H9 (cell line): ENCODE measurements around the gene SGF29. TPM values are rescaled to one million over a fixed set of nuclear protein-coding genes. Genes with fewer than 3 reads are reported as not detected.

Experiments used
- DNase-seq: peaks from one replicate; pipeline ENCODE4 v3.0.0-alpha.2; 2017
- H2AFZ ChIP-seq: one replicate; pipeline ENCODE4 v1.6.1; 2013; ENCODE audit warnings: mild to moderate bottlenecking, low read length, control low read depth, moderate library complexity
- H2AK5ac ChIP-seq: 2 replicates; pipeline ENCODE4 v1.6.1; 2013; ENCODE audit warnings: low read length, control low read depth, mixed read lengths; ENCODE audit not compliant: insufficient read length
- H2BK120ac ChIP-seq: one replicate; pipeline ENCODE4 v1.6.1; 2013; ENCODE audit warnings: low read depth, mild to moderate bottlenecking, low read length, control low read depth, inconsistent platforms; ENCODE audit not compliant: poor library complexity, severe bottlenecking
- H2BK12ac ChIP-seq: 2 replicates; pipeline ENCODE4 v1.6.1; 2013; ENCODE audit warnings: low read length, control low read depth, mixed read lengths, low read depth; ENCODE audit not compliant: insufficient read length
- H2BK15ac ChIP-seq: 2 replicates; pipeline ENCODE4 v1.6.1; 2013; ENCODE audit warnings: low read depth, low read length, control low read depth
- H2BK20ac ChIP-seq: one replicate; pipeline ENCODE4 v1.6.1; 2013; ENCODE audit warnings: low read depth, mild to moderate bottlenecking, low read length, control low read depth, inconsistent platforms; ENCODE audit not compliant: poor library complexity, severe bottlenecking
- H2BK5ac ChIP-seq: 2 replicates; pipeline ENCODE4 v1.6.1; 2013; ENCODE audit warnings: low read length, control low read depth, mixed read lengths; ENCODE audit not compliant: insufficient read length
- H3K14ac ChIP-seq: 2 replicates; pipeline ENCODE4 v1.6.1; 2013; ENCODE audit warnings: low read length, control low read depth; ENCODE audit not compliant: insufficient read depth
- H3K18ac ChIP-seq: 2 replicates; pipeline ENCODE4 v1.6.1; 2013; ENCODE audit warnings: low read depth, mild to moderate bottlenecking, mixed read lengths, low read length, control low read depth; ENCODE audit not compliant: insufficient read length
- H3K23ac ChIP-seq: 2 replicates; pipeline ENCODE4 v1.6.1; 2013; ENCODE audit warnings: low read length, control low read depth, mixed read lengths, low read depth; ENCODE audit not compliant: insufficient read length
- H3K23me2 ChIP-seq: 2 replicates; pipeline ENCODE4 v1.6.1; 2013; ENCODE audit warnings: low read depth, mild to moderate bottlenecking, mixed read lengths, low read length, control low read depth; ENCODE audit not compliant: insufficient read length, poor library complexity, severe bottlenecking
- H3K27ac ChIP-seq: 2 replicates; pipeline ENCODE4 v1.5.1; 2013; ENCODE audit warnings: low read length, control low read depth, mixed read lengths, low read depth; ENCODE audit not compliant: insufficient read length
- H3K27me3 ChIP-seq: 2 replicates; pipeline ENCODE4 v1.6.1; 2013; ENCODE audit warnings: low read length, control low read depth, inconsistent platforms; ENCODE audit not compliant: insufficient read depth
- H3K4ac ChIP-seq: 2 replicates; pipeline ENCODE4 v1.6.1; 2013; ENCODE audit warnings: low read depth, mild to moderate bottlenecking, control low read depth, inconsistent platforms, low read length, moderate library complexity
- H3K4me1 ChIP-seq: 2 replicates; pipeline ENCODE4 v1.6.1; 2013; ENCODE audit warnings: low read length, control low read depth, inconsistent platforms; ENCODE audit not compliant: insufficient read depth
- H3K4me2 ChIP-seq: 2 replicates; pipeline ENCODE4 v1.6.1; 2013; ENCODE audit warnings: low read length, control low read depth, mixed read lengths; ENCODE audit not compliant: insufficient read length, insufficient read depth
- H3K56ac ChIP-seq: 2 replicates; pipeline ENCODE4 v1.6.1; 2013; ENCODE audit warnings: low read depth, mild to moderate bottlenecking, mixed read lengths, low read length, control low read depth; ENCODE audit not compliant: insufficient read length
- H3K79me1 ChIP-seq: 2 replicates; pipeline ENCODE4 v1.6.1; 2013; ENCODE audit warnings: low read depth, mild to moderate bottlenecking, moderate library complexity, low read length, control low read depth, inconsistent platforms; ENCODE audit not compliant: insufficient read depth, poor library complexity, severe bottlenecking
- H3K79me2 ChIP-seq: 2 replicates; pipeline ENCODE4 v1.6.1; 2013; ENCODE audit warnings: low read length, control low read depth, inconsistent platforms; ENCODE audit not compliant: insufficient read depth
- H3K9ac ChIP-seq: 2 replicates; pipeline ENCODE4 v1.6.1; 2013; ENCODE audit warnings: low read length, control low read depth, mixed read lengths; ENCODE audit not compliant: insufficient read length; ENCODE audit errors: extremely low read depth
- H3K9me3 ChIP-seq: one replicate; pipeline ENCODE4 v1.6.1; 2013; ENCODE audit warnings: low read depth, low read length, inconsistent platforms; ENCODE audit not compliant: control insufficient read depth
- H3T11ph ChIP-seq: one replicate; pipeline ENCODE4 v1.6.1; 2013; ENCODE audit warnings: mild to moderate bottlenecking, low read length, control low read depth, inconsistent platforms
- H4K20me1 ChIP-seq: one replicate; pipeline ENCODE4 v1.6.1; 2013; ENCODE audit not compliant: control insufficient read depth, insufficient read length, insufficient read depth
- H4K5ac ChIP-seq: 2 replicates; pipeline ENCODE4 v1.6.1; 2013; ENCODE audit warnings: low read depth, mild to moderate bottlenecking, mixed read lengths, low read length, control low read depth; ENCODE audit not compliant: insufficient read length
- H4K8ac ChIP-seq: replicated peaks from 2 replicates; pipeline ENCODE4 v1.6.1; 2013; ENCODE audit warnings: low read length, control low read depth, mixed read lengths, low read depth; ENCODE audit not compliant: insufficient read length
- H4K91ac ChIP-seq: 2 replicates; pipeline ENCODE4 v1.6.1; 2013; ENCODE audit warnings: low read depth, mild to moderate bottlenecking, moderate library complexity, mixed read lengths, low read length, control low read depth; ENCODE audit not compliant: insufficient read length
- H3K27ac Mint-ChIP-seq, 3 experiments: 2 replicates in 2 of 3; 3 replicates in 1 of 3; pipeline ENCODE4 v1.8.0; 2020 to 2021; ENCODE audit warnings: mixed read lengths in 3 of 3, mild to moderate bottlenecking in 1 of 3, moderate library complexity in 1 of 3
- H3K27me3 Mint-ChIP-seq: 2 replicates; pipeline ENCODE4 v1.8.0; 2021; ENCODE audit warnings: low read depth, mild to moderate bottlenecking, moderate library complexity, mixed read lengths
- H3K36me3 Mint-ChIP-seq, 3 experiments: 2 replicates in 2 of 3; 3 replicates in 1 of 3; pipeline ENCODE4 v1.8.0; 2020 to 2021; ENCODE audit warnings: low read depth in 3 of 3, mixed read lengths in 3 of 3; ENCODE audit not compliant: insufficient read depth in 1 of 3
- H3K4me1 Mint-ChIP-seq, 2 experiments: 2 replicates each; pipeline ENCODE4 v1.8.0; 2020; ENCODE audit warnings: mixed read lengths in 2 of 2
- H3K4me3 Mint-ChIP-seq, 2 experiments: 2 replicates in 1 of 2; 3 replicates in 1 of 2; pipeline ENCODE4 v1.8.0; 2020 to 2021; ENCODE audit warnings: mild to moderate bottlenecking in 2 of 2, mixed read lengths in 2 of 2, moderate library complexity in 1 of 2
- H3K9me3 Mint-ChIP-seq, 2 experiments: 2 replicates in 1 of 2; 3 replicates in 1 of 2; pipeline ENCODE4 v1.8.0; 2020; ENCODE audit warnings: mild to moderate bottlenecking in 2 of 2, mixed read lengths in 2 of 2, moderate library complexity in 1 of 2
- WGBS: extraction: QIAGEN DNeasy Blood & Tissue Kit; methylation state at CpG from one replicate; pipeline ENCODE4 v1.1.7; 2013; ENCODE audit warnings: missing lambda C conversion rate, low lambda C conversion rate, mixed read lengths; ENCODE audit not compliant: insufficient read length; ENCODE audit errors: extremely low coverage; 5-methylcytosine and 5-hydroxymethylcytosine counted together
- total RNA-seq: library from RNA; stranded (reverse); gene quantifications from 2 replicates; pipeline ENCODE4 v1.2.1, GENCODE V29; 2021
- TF ChIP-seq, protein P1 (sequence below): fragments of 200-600 bp; sonication (generic); conservative IDR thresholded peaks from 3 replicates; pipeline ENCODE4 v1.8.0; 2021; ENCODE audit warnings: antibody characterized with exemption, mild to moderate bottlenecking

The SGF29 gene
- total RNA-seq, 1 experiment from 2014 or later = 24.8 TPM

DNA sequence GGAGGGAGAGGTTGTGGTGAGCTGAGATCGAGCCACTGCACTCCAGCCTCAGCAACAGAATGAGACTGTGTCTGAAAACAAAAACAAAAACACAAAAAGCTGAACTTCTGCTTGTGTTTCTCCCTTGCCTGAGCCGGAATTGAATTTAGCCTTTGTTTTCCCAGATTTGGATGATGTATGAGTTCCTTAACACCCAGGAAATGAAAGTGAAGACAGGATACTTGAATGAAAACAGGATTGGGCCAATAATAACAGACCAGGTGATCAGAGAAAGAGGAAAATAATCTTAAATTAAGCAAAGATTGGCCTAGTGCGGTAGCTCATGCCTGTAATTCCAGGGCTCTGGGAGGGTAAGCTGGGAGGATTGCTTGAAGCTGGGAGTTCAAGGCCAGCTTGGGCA is 13.4 kb upstream of the SGF29 start:
- H2AFZ ChIP-seq = no peak overlapping the region
- H3K9me3 ChIP-seq = no peaks in the 10 kb centered on the region
- H3K18ac ChIP-seq = no peak overlapping the region
- H2BK120ac ChIP-seq = no peak overlapping the region
- H4K20me1 ChIP-seq = no peaks in the 10 kb centered on the region
- Mint-ChIP-seq H3K27ac (0 out of 7 replicates have a peak overlapping the region, but pooled peaks of 1 of the 3 experiments have one; percentile 35), H3K27me3 (peaks cover 5% of the 10 kb centered on the region), H3K4me1 (peaks cover 0 to 4% of the 10 kb centered on the region in 2 experiments; a peak in 3 of 4 replicates), H3K36me3 (no peaks in the 10 kb centered on the region; a peak in 1 of 7 replicates), H3K4me3 (no peak overlapping the region), H3K9me3 (no peaks in the 10 kb centered on the region; a peak in 1 of 5 replicates)
- H3K14ac ChIP-seq = no peak overlapping the region
- H2BK15ac ChIP-seq = no peak overlapping the region
- no peak overlapping the region for H3K4me2 ChIP-seq
- H3K56ac ChIP-seq = no peak overlapping the region
- H3K79me1 ChIP-seq = no peaks in the 10 kb centered on the region
- H3K4me1 ChIP-seq = no peaks in the 10 kb centered on the region
- no peaks in the 10 kb centered on the region for H3K27me3 ChIP-seq
- H2BK20ac ChIP-seq = no peak overlapping the region
- TF ChIP-seq, protein P1, sequence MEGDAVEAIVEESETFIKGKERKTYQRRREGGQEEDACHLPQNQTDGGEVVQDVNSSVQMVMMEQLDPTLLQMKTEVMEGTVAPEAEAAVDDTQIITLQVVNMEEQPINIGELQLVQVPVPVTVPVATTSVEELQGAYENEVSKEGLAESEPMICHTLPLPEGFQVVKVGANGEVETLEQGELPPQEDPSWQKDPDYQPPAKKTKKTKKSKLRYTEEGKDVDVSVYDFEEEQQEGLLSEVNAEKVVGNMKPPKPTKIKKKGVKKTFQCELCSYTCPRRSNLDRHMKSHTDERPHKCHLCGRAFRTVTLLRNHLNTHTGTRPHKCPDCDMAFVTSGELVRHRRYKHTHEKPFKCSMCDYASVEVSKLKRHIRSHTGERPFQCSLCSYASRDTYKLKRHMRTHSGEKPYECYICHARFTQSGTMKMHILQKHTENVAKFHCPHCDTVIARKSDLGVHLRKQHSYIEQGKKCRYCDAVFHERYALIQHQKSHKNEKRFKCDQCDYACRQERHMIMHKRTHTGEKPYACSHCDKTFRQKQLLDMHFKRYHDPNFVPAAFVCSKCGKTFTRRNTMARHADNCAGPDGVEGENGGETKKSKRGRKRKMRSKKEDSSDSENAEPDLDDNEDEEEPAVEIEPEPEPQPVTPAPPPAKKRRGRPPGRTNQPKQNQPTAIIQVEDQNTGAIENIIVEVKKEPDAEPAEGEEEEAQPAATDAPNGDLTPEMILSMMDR = no peak
- H2BK12ac ChIP-seq = no peak overlapping the region
- no peak overlapping the region for H4K8ac ChIP-seq
- no peak overlapping the region for H2AK5ac ChIP-seq
- no peak overlapping the region for H3K4ac ChIP-seq
- H4K5ac ChIP-seq = no peak overlapping the region
- no peak overlapping the region for H3K27ac ChIP-seq
- H3K79me2 ChIP-seq = no peaks in the 10 kb centered on the region
- no peak overlapping the region for H3K23ac ChIP-seq
- no peak overlapping the region for H3T11ph ChIP-seq
- no peak overlapping the region for H4K91ac ChIP-seq
- H3K23me2 ChIP-seq = no peaks in the 10 kb centered on the region
- H3K9ac ChIP-seq = no peak overlapping the region
- no peak overlapping the region for H2BK5ac ChIP-seq
- no peak for DNase-seq
- no CpG with 5 or more reads among the region's 3 CpGs for WGBS
